ENCODE data around the gene EFEMP1.
A peak's percentile ranks its signal among the peaks of the same experiment; 100 is the strongest.

The EFEMP1 gene, protein sequence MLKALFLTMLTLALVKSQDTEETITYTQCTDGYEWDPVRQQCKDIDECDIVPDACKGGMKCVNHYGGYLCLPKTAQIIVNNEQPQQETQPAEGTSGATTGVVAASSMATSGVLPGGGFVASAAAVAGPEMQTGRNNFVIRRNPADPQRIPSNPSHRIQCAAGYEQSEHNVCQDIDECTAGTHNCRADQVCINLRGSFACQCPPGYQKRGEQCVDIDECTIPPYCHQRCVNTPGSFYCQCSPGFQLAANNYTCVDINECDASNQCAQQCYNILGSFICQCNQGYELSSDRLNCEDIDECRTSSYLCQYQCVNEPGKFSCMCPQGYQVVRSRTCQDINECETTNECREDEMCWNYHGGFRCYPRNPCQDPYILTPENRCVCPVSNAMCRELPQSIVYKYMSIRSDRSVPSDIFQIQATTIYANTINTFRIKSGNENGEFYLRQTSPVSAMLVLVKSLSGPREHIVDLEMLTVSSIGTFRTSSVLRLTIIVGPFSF

DNA sequence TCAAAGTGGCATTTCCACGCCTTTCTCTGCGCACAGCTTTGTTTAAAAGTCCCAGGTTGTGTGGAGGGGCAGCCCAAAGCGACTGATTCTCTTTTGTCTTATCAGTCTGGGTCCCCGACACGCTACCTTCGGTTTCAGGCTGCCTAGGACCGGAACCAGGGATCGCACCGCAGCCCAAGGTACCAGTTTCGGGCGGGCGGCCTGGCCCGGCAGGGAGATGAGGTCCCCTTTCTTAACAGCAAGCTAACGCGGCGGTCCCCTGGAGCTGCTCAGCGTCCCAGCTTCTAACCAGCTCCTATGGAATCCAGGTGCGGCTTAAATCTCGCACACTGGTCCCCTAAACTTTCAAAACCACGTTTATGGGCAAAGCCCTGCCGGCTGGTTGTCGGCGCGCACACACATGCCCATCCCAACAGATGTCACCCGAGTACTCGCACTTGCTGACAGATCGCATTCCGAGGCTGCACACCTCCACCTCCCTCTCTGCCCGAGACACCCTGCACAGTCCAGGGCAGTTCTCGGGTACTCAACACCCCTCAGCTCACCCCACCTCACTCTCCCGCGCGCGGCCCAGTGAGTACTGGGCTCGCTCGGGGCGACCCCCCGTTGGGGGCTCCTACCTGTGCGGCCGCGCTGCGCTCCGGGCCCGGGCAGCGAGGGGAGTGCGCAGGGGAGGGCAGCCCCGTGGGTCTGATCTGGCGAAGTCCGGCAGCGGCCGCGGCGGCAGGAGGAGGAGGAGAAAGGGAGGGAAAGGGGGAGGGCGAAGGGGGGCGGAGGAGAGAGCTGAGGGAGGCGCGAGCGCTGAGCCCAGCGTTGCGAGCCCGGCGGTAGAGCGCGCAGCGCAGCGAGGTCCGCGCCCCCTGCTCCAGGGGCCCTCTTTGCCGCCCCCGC is at the start of gene EFEMP1:
EFEMP1 (minus strand) TSS at position 692 of the 891 bp plus-strand sequence. CDS start 1,342 bp downstream, outside the sequence.
- peak; percentile 74 for DNase-seq

DNA sequence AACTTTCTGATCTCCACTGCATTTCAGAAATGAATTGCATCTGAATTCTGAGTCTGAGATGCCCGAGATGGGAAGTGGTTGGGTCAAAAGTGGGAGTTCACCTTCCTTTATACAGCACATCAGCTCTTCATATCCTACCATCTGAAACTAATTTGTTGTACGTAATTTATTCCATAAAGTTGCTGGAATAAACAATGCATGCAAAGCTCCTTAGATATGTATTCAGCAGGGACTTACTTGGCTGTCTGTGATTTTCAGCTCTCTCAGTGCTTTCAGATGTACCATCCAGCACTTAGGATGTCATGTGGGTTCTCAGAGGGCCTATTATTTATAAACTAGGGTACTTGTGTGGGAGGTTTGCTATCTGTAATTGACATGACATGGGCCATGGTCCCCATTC is 46.9 kb upstream of the EFEMP1 start:
- no peak for DNase-seq

DNA sequence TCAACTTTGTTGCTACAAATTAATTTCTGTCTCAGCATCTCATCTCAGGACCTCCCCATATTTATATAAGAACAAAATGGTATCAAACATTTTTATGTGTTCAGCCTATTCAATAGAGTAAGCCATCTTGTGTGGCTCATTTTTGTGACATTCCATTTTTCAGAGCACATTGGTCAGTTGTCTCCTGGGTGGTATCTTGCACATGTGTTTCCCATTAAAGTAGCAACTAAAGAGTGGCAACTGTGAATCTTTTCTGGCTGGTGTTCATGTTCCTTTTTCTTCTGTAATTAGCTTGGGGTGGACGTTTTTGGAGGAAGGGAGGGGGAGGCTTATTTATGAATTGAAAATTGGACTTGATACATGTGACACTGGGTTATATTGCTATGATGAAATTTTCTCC is 45.4 kb upstream of the EFEMP1 start:
- no peak for DNase-seq

DNA sequence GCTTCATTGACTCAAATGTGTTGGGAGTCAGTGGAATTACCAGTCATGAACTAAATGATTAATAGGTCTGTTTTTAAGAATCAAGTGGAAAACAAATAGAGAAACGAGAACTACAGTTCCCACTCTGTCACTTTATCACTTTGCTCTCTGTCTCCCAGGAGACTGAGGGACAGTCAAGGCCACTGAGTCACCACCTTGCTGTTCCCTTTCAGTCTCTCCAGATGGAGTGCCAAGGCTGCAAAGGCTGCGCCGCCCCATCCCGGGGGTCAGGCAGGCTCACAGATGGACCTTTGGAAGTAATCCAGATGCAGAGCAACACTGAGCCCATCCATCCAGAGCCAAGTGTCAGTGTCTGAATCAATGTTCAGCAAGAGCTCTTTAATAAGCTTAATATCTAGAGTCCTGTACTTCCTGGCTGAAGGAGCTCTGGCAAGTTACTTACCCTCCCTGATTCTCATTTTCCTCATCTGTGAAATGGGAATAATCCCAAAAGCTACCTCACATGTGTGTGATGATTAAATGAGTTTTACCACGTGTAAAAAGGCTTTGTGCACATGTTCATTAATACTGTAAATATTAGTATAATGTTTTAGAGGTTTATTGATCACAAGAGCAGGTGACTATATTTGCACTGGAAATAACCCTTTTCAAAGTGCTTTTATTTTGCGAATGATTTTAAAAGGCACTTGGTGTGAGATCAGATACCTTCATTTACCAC is 43.0 kb upstream of the EFEMP1 start:
- no peak for DNase-seq

DNA sequence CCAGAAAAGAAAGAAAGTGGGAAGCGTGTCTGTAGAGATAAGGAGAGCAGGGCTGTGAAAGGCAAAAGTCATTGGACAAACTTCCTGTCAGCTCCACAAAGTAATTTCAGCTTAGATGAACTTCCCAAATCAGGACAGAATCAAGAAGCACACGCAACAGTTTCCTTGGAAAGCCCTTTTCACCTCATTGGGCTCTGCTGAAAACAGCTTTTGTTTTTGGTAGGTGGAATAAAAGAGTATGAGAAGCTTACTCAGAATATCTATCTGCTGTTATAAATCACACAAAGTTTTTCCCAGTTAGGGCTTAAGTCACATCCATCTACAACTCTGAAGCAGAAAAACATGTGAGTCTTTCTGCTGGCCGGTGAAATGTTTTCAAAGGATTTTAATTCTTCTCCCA is 42.4 kb upstream of the EFEMP1 start:
- no peak for DNase-seq

DNA sequence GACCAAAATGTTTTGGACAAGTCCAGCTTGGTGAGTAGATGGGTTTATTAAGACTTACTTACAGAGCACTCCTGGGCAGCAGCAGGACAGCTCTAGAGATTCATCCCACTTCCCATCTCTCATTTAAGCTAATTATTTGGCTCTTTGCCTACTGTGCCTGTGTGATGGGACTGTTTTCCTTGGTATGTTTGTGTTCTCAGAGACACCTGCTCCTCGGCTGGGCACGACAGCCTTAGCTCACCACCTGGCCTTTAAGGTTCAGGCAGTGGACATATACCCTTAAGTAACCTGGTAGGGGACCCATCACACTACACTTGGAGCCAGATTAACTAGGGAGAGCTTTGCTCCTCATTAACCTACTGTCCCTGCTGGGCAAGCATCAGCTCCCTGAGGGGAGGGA is 41.7 kb upstream of the EFEMP1 start:
- DNase-seq = peak; percentile 24

DNA sequence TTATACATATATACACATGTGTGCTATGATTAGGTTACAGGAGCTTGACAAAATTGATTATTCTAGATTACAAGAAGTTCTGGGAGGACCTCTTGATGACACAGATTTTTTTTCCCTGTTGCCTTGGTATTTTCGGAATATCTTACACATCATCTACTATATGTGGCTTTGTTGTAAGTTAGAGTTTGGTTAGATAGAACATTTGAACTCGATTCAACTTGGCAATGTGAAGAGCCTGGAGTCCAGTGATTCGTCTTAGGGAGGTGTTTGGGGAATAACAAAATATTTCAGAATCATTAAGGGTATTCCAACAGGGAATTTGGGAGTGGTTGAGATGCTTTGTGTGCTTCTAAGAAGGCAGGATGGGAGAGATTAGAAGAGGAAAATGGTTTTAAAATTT is 39.3 kb upstream of the EFEMP1 start:
- no peak for DNase-seq

DNA sequence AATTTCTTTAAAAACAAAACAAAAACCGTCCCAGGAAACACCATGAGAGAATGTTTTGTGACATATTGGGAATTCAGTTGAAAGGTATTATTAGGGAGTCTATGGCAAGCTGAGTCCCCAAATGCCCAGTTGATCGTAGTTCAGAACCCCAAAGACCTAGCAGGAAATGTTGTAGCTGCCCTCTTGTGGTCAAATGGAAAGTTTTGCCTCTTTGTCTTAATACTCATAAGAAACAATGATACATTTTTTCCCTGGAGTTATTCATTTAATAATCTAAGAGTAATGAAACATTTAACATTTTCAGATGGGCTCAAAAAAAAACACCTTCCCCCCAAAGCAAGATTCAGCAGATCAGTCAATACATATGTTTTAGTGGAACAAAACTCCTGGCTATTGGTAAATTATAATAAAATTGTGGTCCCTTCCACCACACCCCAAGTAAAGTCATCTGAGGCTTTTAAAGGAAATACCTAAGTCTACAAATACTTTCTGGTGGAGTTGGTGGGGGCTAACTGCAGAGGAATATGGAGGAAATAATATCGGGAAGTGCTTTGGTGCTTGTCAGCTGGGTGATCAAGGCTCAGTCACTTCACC is 37.8 kb upstream of the EFEMP1 start:
- DNase-seq = peak; percentile 67

DNA sequence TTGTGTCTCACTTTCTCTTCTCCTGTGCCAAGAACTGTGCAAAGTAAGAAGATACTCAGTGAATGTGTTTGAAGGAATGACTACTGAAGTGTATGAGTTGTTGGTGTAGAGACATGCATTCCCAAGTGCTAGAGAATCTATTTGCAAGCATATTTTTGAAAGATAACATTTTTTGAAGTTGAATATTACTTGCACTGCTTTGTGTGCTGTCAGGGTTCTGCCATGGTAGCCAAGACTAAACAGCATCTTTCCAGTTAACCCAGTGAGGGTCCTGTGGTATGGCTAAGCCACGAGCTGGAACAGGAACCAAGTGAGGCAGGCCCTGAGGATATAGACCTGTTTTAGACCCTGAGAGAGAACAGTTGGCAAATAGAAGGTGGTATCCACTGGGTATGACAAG is 35.2 kb upstream of the EFEMP1 start:
- no peak for DNase-seq

DNA sequence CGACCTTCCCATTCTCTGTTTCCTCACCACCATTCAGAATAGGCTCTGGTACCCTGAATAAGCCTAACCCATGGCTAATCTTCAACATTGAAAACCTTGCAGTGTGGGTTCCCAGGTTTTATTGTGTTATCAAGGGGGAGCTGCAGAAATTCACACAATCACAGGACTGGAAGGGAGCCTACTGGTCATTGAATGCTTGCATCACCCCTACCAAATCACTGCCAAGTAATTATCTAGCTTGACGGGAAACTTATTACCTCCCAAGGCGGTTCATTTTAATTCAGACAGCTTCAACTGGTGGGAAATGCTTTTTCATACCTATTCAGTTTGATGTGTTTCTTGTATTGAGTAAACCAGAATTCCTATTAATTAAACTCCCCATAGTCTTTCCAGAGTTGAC is 33.6 kb upstream of the EFEMP1 start:
- DNase-seq = no peak

DNA sequence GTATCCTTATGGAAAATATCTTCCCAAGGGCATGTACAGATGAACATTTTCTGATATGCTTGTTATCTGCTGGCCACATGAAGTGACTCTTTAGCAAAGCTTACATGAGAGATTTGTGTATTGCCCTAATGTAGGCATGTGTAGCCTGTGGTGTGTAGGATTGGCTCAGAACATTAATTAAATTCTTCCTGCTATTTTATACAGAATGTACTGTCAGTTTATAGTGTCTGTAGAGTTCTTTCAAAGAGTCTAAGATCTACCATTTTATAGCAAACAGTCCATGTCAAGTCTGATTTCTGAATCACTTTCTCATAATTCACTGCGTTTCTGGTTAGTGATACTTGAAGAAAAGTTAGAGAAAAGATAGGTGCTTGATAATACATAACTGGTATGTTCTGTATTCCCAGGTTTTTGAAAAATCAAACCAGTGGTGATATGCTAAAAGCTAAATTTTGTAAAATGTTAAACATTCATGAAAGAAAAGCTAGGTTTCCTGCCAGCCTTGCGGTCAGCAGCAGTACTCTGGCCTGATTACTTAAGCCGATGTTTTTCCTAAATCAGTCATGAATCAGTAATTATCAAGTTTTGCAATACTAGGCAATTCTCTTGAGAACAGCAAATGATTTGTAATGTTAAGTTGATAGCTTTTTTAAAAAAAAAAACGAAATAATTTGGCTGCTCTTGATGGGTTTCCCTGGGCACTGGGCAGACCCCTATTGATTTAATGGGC is 30.9 kb upstream of the EFEMP1 start:
- DNase-seq = no peak

DNA sequence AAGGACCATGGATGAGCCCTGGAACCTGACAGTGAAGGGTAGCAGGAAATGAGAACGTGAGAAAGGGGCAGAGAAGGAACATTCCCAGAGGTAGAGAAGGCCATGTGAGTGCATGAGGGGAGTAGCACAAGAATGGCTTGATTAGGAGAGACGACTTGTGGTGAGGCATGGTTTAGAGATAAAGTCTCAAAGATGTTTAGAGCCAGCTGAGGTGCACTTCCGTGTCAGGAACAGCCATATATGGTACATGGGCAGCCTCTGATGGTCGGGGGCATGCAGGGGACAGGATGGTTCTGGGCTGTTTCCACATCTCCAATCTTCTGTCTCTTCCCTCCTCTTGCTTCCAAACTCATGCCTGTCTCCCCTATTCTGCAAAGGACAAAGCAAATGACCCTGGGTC is 28.8 kb upstream of the EFEMP1 start:
- DNase-seq = no peak

DNA sequence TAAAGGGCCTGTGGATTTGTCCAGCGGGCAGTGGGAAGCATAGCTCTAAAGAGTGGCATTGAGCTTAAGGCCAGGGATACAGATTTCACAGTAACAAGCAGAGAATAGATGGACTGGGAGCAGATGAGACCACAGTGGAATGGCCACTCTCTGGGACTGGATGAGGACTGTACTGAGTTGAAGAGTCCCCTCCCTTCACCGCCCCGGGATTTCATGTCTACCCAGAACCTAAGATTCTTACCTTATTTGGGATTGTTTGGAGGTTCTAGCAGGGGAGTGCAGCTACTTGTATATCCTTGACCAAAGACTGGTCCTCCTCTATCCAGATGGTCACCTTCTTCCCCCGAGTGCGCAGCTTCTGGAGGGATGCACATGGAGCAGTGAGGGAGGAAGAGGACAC is 28.0 kb upstream of the EFEMP1 start:
- DNase-seq = no peak

DNA sequence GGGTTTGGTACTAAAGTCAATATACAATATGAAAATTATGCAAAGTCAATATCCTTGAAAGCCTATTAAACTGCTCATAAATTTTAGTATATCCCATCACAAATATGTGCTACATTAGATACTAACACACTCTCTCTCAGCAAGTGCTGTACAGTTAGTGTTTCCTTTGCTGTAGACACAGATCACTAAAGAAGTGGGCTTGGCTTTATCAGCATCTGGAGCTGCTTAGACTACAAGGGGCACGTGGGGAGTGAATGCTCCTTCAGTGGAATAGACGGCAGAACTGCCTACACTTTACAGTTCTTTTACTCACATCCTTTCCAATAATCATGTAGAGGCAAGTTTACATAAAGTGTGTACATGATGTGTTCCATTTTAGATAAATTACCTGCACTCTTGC is 26.0 kb upstream of the EFEMP1 start:
- DNase-seq = no peak

DNA sequence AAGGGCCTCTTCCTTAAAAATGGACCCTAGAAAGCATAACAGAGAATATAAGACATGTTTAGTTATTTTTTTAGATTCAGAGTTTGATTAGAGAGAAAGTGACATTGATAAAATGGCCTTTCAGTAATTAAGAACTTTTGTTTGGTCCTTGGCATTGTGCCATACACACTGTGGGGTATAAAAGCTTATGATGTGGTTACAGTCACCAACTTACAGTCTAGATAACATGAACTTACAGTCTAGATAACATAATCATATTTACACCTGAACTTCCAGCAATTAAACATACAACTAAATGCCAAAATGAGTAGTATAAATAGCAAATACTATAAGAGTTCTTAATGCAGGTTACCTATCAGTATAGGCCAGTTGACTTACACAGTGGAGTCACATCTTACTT is 25.6 kb upstream of the EFEMP1 start:
- DNase-seq = no peak

DNA sequence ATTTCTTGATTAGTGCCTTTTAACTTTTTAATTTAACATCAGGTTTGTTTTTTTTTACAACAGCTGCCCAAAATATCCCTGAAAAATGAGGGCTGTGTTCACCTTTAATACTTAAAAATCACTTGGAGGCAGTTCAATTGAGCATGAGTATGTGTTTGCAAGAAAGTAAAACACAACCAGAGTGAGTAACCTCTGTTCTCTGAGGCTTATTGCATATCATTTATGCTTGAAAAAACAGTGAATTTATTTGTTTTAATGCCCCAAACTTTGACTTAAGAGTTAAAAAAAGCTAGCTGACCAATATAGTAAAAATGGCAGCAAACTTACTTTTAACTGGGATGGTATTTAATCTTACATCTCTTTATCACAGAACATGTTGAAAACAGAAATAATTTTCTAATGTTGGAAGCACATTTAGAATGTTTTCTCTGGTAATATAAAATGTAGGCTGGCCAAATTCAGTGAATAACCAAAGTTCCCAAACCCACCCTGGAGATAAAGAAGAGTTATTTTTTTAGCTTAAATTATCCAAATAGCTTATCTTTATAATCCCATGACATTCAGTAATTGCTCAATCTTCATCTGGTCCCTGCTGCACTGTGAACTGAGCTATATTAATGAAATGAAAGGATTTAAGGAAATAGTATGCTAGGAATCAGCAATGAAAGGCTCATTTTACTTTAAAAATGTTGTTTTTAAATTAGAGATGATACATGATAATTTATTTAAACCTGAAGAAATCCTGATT is 24.8 kb upstream of the EFEMP1 start:
- DNase-seq = no peak

DNA sequence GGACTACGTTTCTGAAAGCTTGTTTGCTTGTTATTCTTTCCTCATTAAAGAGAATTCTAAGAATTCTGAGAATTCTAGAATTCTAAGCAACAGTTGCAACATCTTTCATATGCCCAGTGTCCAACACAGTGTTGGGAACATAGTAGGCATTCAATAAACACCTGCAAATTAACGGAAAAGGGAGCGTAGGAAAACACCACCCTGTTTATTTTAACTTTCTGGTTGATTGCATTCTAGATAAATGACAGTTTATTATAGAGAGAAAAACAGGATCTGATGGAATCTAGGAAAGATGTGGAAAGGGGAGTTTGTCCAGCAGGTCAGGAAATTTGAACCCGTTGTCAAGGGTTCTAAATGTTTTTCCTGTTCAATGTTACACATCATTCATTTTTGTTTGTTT is 24.2 kb upstream of the EFEMP1 start:
- no peak for DNase-seq

DNA sequence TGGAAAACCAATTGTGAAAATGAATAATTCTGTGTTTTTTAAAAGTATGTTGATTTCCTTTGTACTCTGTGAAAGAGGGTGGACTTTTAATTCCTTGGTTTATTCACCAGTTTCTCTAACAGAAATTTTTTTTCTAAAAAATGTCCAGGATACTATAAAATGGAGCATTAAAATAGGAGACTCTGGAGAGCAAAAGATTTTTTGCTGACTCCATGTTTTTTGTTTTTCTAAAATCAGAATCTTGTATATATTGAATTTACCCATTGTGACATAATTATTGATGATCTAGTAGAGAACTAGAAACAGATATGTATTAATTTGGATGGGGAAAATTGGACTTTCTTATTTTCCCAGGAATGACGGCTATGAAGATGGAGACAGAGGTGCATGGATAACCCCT is 23.2 kb upstream of the EFEMP1 start:
- DNase-seq = no peak

DNA sequence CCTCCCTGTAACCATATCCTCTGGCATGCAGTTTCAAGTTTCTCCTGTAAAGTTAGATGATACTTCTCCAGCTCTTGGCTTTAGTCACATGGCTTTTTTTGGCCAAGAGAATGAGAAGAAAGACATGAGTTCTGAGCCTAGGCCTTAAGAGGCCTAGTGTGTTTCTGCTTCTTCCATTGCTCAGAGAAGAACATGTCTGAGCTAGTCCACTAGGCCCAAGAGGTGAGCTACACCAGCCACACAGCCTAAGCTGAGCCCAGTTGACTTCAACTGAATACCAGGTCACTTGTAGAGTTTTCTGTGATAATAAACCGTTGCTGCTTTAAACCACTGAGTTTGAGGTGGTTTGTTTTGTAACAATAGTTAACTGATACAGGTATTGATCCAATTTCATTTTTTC is 19.9 kb upstream of the EFEMP1 start:
- no peak for DNase-seq

DNA sequence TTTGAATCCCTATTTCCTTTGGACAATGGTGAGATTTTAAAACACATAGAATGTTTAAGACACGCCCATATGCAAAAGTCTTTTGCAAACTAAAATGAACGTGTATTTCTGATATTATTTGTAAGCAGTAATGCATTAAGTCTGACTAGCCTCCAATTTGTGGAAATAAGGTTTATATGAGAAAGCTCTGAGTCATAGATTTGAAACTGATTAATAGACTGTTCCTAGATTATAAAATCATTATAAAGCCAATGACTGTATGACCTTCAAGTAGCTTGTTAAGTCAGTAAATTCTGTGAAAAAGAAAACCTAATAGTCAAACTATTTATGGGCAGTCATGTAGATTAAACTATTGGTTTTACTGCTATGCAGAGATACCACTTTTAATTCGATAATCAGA is 12.8 kb upstream of the EFEMP1 start:
- no peak for DNase-seq

DNA sequence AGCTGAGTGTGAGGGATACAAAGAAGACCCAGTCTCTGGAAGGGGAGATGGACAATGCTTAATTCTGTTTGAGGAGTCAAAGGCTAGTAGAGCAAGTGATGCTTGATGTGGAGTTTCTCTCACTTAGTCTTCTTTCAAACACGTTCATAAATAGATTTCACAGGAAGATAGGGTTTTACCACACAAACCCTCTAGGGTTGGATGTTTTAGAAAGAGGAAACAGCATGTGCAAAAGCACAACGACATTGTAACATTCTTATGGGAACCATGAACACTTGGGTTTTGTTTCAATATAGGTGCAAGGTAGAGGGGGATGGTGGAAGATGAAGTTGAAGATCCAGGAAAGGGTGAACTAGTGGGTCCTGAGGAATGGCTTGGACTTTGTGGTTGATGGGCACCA is 10.8 kb upstream of the EFEMP1 start:
- no peak for DNase-seq

All from DMS53 (cell line).